Measurements from ENCODE around the gene ZKSCAN7.
"Not testable (repeated sequence)": the region's sequence is repeated elsewhere in the genome, so short reads cannot be mapped to it uniquely, and the experiment has no call there.

ZKSCAN7 gene

GRCh38 chr3:44554626-44555592 is at the start of gene ZKSCAN7:
TSS of gene ZKSCAN7 (plus strand) at chr3:44555193. CDS start at chr3:44557048, 1,855 bp downstream.
- no peak for DNase-seq (ENCODE audit: low read depth)

- DNase-seq (ENCODE audit: low read depth), result no peak
Measured at GRCh38 chr3:44506556-44506955, 48.4 kb upstream of the ZKSCAN7 start.

- no peak for DNase-seq (ENCODE audit: low read depth)
Measured at GRCh38 chr3:44506961-44507360, 48.0 kb upstream of the ZKSCAN7 start.

GRCh38 chr3:44509393-44509921 is 45.5 kb upstream of the ZKSCAN7 start:
- no peak for DNase-seq (ENCODE audit: low read depth)

- no peak for DNase-seq (ENCODE audit: low read depth)
Measured at GRCh38 chr3:44510000-44510368, 45.0 kb upstream of the ZKSCAN7 start.

- no peak for DNase-seq (ENCODE audit: low read depth)
Measured at GRCh38 chr3:44511238-44511566, 43.8 kb upstream of the ZKSCAN7 start.

GRCh38 chr3:44513513-44513912 is 41.5 kb upstream of the ZKSCAN7 start:
- no peak for DNase-seq (ENCODE audit: low read depth)

- no peak for DNase-seq (ENCODE audit: low read depth)
Measured at GRCh38 chr3:44516230-44516629, 38.8 kb upstream of the ZKSCAN7 start.

- no peak for DNase-seq (ENCODE audit: low read depth)
Measured at GRCh38 chr3:44518782-44519156, 36.2 kb upstream of the ZKSCAN7 start.

- DNase-seq (ENCODE audit: low read depth), result no peak
Measured at GRCh38 chr3:44521721-44522120, 33.3 kb upstream of the ZKSCAN7 start.

- no peak for DNase-seq (ENCODE audit: low read depth)
Measured at GRCh38 chr3:44522494-44522933, 32.5 kb upstream of the ZKSCAN7 start.

GRCh38 chr3:44525060-44525459 is 29.9 kb upstream of the ZKSCAN7 start:
- DNase-seq (ENCODE audit: low read depth), result no peak

- DNase-seq (ENCODE audit: low read depth), result no peak
Measured at GRCh38 chr3:44529927-44530326, 25.1 kb upstream of the ZKSCAN7 start.

GRCh38 chr3:44530911-44531310 is 24.1 kb upstream of the ZKSCAN7 start:
- no peak for DNase-seq (ENCODE audit: low read depth)

- not testable (repeated sequence) for DNase-seq (ENCODE audit: low read depth)
Measured at GRCh38 chr3:44534659-44535058, 20.3 kb upstream of the ZKSCAN7 start.

- DNase-seq (ENCODE audit: low read depth), result no peak
Measured at GRCh38 chr3:44535364-44535763, 19.6 kb upstream of the ZKSCAN7 start.

- DNase-seq (ENCODE audit: low read depth), result not testable (repeated sequence)
Measured at GRCh38 chr3:44544811-44545210, 10.2 kb upstream of the ZKSCAN7 start.

GRCh38 chr3:44555723-44556122 is 730 bp downstream of the ZKSCAN7 start:
- no peak for DNase-seq (ENCODE audit: low read depth)

- DNase-seq (ENCODE audit: low read depth), result no peak
Measured at GRCh38 chr3:44557074-44557473, 2.1 kb downstream of the ZKSCAN7 start.

- no peak for DNase-seq (ENCODE audit: low read depth)
Measured at GRCh38 chr3:44561076-44561475, 6.1 kb downstream of the ZKSCAN7 start.

- no peak for DNase-seq (ENCODE audit: low read depth)
Measured at GRCh38 chr3:44562147-44562546, 7.2 kb downstream of the ZKSCAN7 start.

- DNase-seq (ENCODE audit: low read depth), result no peak
Measured at GRCh38 chr3:44568561-44568960, 13.6 kb downstream of the ZKSCAN7 start.

- no peak for DNase-seq (ENCODE audit: low read depth)
Measured at GRCh38 chr3:44571024-44571423, 16.0 kb downstream of the ZKSCAN7 start.

GRCh38 chr3:44576613-44577012 is 21.6 kb downstream of the ZKSCAN7 start:
- DNase-seq (ENCODE audit: low read depth), result no peak

All from GM04503 (cell line).